ENCODE results near the gene ZC3H18. TPM values are rescaled to one million over a fixed set of nuclear protein-coding genes. Genes with fewer than 3 reads are reported as not detected.

The ZC3H18 gene
- total and polyA plus RNA-seq, 2 of the 4 experiments (the other 2 are of a cell fraction), result 3.4 to 21.3 TPM

GRCh38 chr16:88651989-88652761 is 82.0 kb downstream of the ZC3H18 start:
- no peaks in the 10 kb centered on the region for H3K27me3 ChIP-seq (ENCODE audit: control insufficient read depth, insufficient read depth, low read length)
- H4K20me1 ChIP-seq (ENCODE audit: insufficient read depth, low read length), result peaks cover 3% of the 10 kb centered on the region; the same call in 1 of the 2 replicates
- H3K14ac ChIP-seq (replicated peaks; ENCODE audit: low read depth, low read length), result no peak overlapping the region
- dilution Hi-C loops (cut with HindIII; ENCODE audit: low sequenced_read_pairs, unreplicated experiment) (no loop called here), in situ Hi-C loops (cut with MboI; ENCODE audit: low sequenced_read_pairs) (no loop called here), intact Hi-C loops (cut with micrococcal nuclease) (no loop called here)
- no peak overlapping the region for H2BK20ac ChIP-seq (ENCODE audit: low read depth, low read length)
- peaks cover 5% of the 10 kb centered on the region; the same call in 1 of the 2 replicates for H3K4me1 ChIP-seq (ENCODE audit: control insufficient read depth, insufficient read depth, low read length)
- no peak overlapping the region for H2BK15ac ChIP-seq (ENCODE audit: low read depth, low read length)
- H3K23ac ChIP-seq (ENCODE audit: low read depth, low read length), result no peak overlapping the region
- H2AFZ ChIP-seq (replicated peaks; ENCODE audit: low read length, poor library complexity), result peak overlapping the region; percentile 32
- H3K9me1 ChIP-seq (ENCODE audit: insufficient read depth, low read length), result no peaks in the 10 kb centered on the region
- no peak overlapping the region for H3K4ac ChIP-seq (ENCODE audit: low read depth, low read length)
- H4K91ac ChIP-seq (ENCODE audit: insufficient read depth, low read depth, low read length), result no peak overlapping the region
- no peak overlapping the region for H4K8ac ChIP-seq (ENCODE audit: low read depth in 2 of 2, low read length in 2 of 2)
- no peak for DNase-seq
- H3K9ac ChIP-seq (ENCODE audit: low read depth, low read length), result no peak overlapping the region
- no TSS peak for BruUV-seq (replicated peaks)
- H3K79me1 ChIP-seq (ENCODE audit: low read depth in 1 of 2, low read length in 2 of 2), result peaks cover 0 to 20% of the 10 kb centered on the region in 2 experiments; a peak in 1 of 4 replicates
- H3K56ac ChIP-seq (ENCODE audit: extremely low read depth, insufficient read depth, low read length), result no peak overlapping the region
- H2BK5ac ChIP-seq (ENCODE audit: low read depth, low read length, poor library complexity, severe bottlenecking), result no peak overlapping the region
- ChIA-PET CTCF (no interaction called here), POLR2A (ENCODE audit: unreplicated experiment) (no interaction called here)
- ATAC-seq (ENCODE audit: low read depth), result no peak
- no peak overlapping the region for H2AK5ac ChIP-seq (ENCODE audit: low read depth, low read length)
- peak overlapping the region; percentile 81 for H2AK9ac ChIP-seq (replicated peaks; ENCODE audit: low read depth, low read length, poor library complexity)
- H3K36me3 ChIP-seq (ENCODE audit: control insufficient read depth, insufficient read depth, low read length), result peaks cover 13% of the 10 kb centered on the region
- H3K27ac ChIP-seq (ENCODE audit: insufficient read depth, low read length), result no peak overlapping the region
- H3K4me3 ChIP-seq (ENCODE audit: insufficient read depth, low read depth, low read length), result no peak overlapping the region
- no peaks in the 10 kb centered on the region for H3K9me3 ChIP-seq (ENCODE audit: control insufficient read depth, insufficient read depth, low read length)
- H4K5ac ChIP-seq (ENCODE audit: low read depth, low read length), result no peak overlapping the region
- no peak overlapping the region for H3K18ac ChIP-seq (ENCODE audit: low read depth, low read length)
- H3K4me2 ChIP-seq (ENCODE audit: low read depth, low read length), result no peak overlapping the region
- 100% methylated on average over 10 of the region's 29 CpGs; no CpG with 5 or more reads in 1 of the 2 experiments for WGBS, 2 experiments (ENCODE audit: extremely low coverage in 2 of 2, insufficient read length in 1 of 2)
- H2BK120ac ChIP-seq (ENCODE audit: low read depth, low read length), result no peak overlapping the region
- TF ChIP-seq FOS (IDR thresholded peaks at IDR 0.05; ENCODE audit: low read depth, low read length) (no peak), CTCF (conservative IDR thresholded peaks at IDR 0.05; ENCODE audit: low read depth, low read length) (no peak), BHLHE40 (IDR thresholded peaks at IDR 0.05; ENCODE audit: low read depth, low read length) (no peak), MXI1 (IDR thresholded peaks at IDR 0.05; ENCODE audit: borderline replicate concordance, low read depth, low read length) (no peak), CEBPB (IDR thresholded peaks at IDR 0.05; ENCODE audit: low read depth, low read length) (no peak), RFX5 (IDR thresholded peaks at IDR 0.05; ENCODE audit: low read depth, low read length) (no peak), RAD21 (IDR thresholded peaks at IDR 0.05; ENCODE audit: low read length) (no peak), RCOR1 (IDR thresholded peaks at IDR 0.05; ENCODE audit: insufficient replicate concordance, low read length) (no peak), MAFK (IDR thresholded peaks at IDR 0.05; ENCODE audit: low read depth, low read length) (no peak), SMC3 (IDR thresholded peaks at IDR 0.05; ENCODE audit: low read depth, low read length) (no peak), ELK1 (IDR thresholded peaks at IDR 0.05; ENCODE audit: borderline replicate concordance, low read depth, low read length) (no peak), POLR2A (IDR thresholded peaks at IDR 0.05; ENCODE audit: low read depth, low read length) (no peak), MAZ (IDR thresholded peaks at IDR 0.05; ENCODE audit: borderline replicate concordance, low read depth, low read length) (no peak), USF2 (IDR thresholded peaks at IDR 0.05; ENCODE audit: low read depth, low read length) (no peak), CHD1 (IDR thresholded peaks at IDR 0.05; ENCODE audit: low read depth, low read length) (no peak)
